HUDEP-2 (cell line): ENCODE measurements around the gene MIDN.

Source experiments
- DNase-seq, 76 experiments: peaks; one replicate each; lab custom pipeline; 2025; ENCODE audit not compliant: unreplicated experiment in 76 of 76; lab: John Stamatoyannopoulos, UW

MIDN gene

DNA sequence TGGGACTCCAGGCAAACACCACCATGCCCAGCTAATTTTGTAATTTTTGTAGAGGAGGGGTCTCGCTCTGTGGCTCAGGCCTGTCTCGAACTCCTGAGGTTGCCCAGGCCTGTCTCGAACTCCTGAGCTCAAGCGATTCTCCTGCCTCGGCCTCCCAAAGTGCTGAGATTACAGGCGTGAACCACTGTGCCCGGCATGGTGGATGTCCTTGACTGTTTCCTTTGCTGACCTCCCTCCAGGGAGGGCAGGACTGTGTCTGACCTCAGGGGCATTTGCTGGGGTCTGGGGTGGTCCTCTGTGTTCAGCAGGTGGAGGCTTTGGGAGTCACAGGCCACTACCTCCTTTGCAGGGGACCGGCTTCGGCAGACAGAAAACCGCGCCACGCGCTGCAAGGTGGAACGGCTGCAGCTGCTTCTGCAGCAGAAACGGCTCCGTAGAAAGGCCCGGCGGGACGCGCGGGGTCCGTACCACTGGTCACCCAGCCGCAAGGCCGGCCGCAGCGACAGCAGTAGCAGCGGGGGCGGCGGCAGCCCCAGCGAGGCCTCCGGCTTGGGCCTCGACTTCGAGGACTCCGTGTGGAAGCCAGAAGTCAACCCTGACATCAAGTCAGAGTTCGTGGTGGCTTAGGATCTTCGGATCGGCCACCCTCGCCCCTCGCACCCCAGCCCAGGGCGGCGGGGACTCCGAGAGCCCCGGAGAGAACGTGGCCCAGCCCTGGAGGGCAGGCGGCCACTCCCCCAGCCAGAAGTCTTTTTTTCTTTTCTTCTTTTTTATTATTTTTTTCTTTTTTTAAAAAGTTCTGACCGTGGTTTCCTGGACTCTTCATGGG lies 8.5 kb downstream of the MIDN start:
- no peak for DNase-seq

DNA sequence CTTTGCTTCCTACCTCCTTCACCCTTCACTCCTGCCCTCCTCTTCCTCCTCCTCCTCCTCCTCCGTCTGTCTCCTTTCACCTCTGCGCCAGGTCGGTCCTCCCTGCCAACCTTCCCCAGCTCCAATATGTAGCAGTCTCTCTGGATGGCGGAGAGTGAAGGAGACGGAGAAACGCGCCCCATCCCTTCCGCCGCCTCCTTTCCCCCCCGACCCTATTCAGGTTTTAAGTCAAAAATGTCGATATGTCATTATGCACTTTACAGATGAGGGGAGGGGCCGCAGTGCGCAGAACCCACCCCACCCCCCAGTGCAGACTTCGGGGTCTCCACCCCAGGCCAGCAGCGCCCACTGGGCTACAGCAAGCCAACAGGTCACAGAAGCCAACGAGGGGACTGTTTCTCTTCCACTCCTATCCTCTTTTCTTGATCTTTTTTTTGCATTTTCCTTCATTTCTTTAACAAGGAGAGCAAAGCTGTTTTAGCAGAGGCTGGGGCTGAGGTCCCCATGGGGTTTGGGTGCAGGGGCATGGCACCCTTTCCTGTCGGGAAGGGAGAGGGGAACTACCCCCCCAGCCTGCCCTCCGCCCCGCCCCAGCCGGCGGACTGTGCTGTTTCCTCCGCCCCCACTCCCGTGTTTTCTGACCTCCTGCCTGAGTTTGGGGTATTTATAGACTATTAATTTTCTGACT lies 9.2 kb downstream of the MIDN start:
- no peak for DNase-seq

DNA sequence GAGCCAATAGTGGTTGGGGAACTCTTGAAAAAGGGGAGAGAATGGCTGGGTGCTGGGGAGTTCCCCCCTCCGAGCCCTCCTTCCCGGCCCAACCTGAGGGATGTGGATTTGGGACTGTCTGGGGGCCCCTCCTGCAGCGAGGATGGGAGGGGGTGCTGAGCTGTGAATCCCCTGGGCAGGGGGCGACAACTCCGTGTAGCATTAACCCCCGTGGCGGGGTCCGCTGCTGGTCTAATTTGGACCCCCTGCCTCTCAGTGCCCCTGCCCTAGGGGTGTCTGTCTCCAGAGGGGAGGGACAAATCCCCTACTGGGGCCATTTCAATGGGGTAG lies 9.7 kb downstream of the MIDN start:
- DNase-seq, result no peak

DNA sequence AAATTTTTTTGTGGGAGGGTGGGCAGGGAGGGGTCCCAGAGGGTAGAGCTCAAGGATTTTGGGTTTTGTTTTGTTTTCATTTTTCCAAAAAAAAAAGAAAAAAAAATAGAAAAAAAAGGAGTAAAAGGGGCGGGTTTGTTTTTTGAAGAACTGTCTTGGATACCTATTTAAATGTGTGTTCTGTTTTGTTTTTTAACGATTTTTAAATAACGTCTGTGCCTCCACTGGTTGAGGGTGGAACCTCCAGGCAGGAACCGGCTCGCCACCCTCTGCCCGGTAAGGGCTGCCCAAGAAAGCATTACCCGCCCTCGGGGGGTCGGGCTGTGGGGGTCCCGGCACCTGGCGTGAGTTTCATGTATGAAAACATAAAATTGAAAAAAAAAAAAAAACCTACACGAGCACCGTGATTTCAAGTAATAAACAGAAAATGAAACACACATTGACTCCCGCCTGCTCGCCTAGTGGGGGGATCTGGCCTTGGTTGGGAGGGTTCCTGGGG lies 10.4 kb downstream of the MIDN start:
- DNase-seq, result no peak

DNA sequence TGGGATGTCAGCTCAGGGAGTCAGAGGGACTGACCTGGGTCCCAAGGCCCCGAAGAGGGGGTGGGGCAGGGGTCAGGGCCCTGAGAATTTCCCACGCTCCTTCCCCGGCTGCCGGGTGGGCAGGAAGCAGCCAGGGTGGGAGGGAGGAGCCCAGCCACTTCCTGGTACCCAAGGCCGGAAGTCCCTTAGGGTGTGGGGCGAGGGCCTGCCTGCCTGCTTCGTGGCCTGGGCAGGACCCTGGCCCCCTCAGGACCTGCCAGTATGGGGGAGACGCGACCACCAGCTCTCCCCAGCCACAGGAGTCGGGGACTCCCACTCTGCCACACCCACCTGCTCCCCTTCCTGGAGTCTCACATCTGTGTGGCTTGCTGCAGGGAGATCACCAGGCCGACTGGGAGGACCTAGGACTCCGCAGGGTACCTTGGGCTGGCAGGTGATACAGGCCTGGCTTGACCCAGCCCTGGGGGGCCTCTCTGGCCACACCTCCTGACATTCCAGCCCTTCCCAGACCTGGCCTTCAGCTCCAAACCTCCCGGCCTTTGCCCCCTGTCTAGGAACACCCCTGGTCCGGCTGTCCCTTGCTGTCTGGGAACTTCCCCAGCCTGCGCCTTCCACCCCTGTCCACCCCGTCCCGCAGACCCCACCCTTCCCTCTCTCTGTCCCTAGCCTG lies 11.0 kb downstream of the MIDN start:
- DNase-seq, result peak in 56 of 76 experiments; percentile 21 to 83 (median 50)

DNA sequence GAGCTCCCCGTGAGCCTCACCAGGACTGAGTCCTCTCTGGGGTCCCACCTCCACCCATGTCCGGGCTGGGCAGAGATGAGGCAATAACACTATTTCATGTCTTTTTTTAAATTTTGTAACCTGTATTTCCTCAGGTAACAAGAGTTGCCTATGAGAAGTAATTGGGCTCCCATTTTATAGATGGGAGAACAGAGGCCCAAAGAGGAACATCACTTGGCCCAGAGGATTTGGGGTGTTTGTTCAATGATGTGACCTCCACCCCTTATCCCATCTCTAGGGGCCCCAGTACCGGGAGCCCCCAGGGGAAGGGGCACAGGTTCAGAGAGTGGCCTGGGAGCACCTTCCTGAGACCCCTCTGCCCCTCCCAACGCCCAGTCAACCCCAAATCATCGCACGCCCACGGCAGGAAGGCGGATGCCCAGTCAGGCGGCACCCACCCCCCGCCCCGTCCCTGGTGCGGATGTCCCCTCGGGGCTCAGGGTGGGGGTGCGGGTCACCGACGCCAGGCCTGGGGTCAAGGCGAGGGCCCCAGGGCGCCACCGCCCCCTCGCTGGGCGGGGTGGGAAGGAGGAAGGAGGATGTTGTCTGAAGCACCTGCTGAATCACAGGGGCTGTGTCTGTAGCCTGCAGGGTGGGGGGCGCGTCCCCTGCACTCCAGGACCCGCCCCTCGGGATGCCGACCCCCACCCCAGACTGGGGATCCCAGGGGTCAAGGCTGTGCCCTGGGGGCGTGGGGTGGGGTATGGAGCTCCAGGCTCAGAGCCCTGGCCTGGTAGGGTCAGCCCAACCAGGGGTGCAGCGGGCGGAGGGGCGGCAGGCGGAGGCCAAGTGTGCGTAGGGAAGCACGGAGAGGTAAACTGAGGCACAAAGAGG lies 11.7 kb downstream of the MIDN start:
- DNase-seq, result no peak

DNA sequence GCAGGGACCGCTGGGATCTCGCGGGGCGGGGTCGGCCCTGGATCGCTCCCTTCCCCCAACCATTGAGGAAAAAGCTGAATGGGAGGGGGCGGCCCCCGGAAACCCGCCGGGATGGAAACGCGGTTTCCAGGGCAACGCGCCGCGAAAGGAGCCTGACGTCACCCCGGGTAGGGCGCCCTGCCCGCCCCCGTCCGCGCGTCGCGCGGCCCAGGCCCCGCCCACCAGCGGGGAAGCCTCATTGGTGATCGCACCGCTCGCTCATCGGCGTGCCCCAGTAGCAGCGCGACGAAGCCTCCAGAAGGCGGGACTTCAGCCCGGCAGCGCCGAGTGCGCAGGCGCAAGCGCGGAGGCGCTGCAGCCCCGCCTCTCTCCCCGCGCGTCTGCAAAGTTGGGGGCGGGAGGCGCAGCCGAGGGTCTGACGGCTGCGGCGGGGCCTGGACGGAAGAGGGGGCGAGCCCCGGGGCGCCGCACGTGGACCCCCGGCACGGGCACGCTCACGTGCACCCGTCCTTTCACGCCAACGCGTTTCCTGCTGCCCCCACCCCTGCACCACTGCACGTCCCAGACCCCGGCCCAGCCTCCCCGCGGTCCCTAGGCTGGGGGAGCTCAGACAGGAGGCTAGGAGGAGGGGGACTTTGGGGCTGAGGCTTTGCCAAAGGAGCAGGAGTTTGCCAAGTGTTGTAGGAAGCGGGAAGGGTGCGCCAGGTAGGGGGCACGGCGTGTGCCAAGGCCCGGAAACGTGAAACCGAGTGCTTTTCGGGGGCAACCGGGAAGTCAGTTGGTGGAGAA lies 12.6 kb downstream of the MIDN start:
- DNase-seq, result peak in 73 of 76 experiments; percentile 65 to 99 (median 97)

DNA sequence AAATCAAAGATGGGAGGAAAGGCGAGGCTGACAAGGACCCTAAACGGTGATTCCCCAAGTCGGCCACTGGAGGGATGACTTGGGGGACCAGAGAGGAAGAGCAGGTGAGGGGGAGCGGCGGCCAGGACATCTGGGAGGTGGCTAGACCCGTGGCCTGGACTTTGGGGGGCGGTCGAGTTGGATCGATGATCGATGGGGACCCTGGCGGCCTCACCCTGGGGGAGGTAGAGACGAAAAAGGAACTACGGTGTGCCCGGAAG lies 13.1 kb downstream of the MIDN start:
- peak in 6 of 76 experiments; percentile 26 to 59 (median 52) for DNase-seq

DNA sequence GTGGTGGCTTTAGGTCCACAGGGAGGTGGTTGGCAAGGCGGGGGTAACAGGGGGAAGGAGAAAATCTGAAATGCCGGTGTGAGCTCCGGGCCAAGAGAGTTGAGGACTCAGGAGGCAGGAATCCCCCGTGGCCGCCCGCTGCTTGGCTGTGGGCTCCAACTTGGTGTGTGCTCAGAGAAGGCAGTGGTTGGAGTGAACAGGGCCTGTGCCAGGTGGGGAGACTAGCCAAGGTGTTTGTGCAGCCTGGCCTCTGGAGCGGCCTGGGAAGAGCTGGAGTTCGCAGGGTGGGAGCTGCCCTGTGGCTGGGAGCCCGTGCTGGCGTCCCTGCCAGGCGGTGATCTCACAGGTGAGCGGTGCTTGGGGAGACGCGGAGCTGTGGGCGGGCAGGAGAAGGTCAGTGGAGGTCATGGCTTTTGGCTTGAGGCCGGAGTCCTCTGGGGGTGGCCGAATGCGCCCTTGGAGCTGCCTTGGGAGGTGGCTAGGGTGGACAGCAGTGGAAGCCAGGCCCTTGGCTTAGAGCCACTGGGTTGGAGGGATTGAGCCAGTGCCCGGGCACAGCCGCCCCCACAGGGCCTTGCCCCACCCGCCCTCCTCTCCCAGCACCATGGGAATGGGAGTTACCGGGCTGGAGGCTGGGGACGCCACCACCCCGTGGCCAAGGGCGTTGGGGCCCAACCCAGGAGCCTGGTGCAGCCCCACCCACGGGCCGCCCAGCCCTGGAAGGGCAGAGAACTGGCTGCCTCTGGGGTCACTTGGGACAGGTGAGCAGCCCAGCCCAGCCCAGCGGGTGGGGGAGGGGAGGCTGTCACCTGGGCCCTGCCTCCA lies 13.6 kb downstream of the MIDN start:
- DNase-seq, result peak in 61 of 76 experiments; percentile 29 to 90 (median 69)

DNA sequence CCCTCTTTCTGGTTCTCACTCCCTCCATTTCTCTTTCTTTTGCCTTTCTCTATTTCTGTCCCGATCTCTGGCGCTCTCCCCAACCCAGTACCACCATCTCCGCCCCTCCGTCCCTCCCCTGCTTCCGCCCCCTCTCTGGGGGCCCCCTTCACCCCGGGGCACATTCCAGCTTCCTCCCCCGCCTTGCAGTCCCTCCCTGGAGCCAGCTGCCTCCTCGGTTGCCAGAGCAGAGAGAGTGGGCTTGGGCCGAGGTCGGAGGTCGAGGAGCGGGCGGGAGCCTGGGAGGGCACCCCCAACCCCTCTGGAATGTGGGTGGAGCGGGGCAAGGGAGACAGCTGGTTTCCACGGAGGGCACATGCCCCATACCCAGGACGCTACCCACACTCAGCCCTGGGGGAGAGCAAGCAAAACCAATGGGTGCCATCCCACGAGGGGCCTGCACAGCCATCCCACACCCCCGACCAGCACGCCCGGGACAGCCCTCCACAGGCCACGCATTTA lies 14.3 kb downstream of the MIDN start:
- DNase-seq, result peak in 5 of 76 experiments; percentile 58 to 75 (median 62)

DNA sequence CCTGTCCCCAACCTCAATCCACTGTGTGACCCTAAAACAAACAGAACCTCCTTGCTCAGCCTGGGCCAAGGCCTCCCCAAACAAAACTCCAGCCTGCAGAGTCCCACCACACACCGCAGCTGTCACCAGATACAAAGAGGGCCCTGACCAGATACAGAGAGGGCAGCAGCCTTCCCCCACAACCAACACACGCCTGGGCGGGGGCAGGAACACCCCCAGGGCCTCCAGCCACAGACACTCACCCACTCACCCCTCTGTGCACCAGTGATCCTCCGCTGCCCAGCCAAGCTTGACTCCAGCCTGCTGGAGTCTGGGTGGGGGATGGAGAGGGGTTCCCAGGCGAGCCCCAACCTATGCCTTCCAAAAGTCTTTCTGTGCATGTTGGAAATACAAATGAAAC lies 14.8 kb downstream of the MIDN start:
- DNase-seq, result peak in 48 of 76 experiments; percentile 17 to 72 (median 50)

DNA sequence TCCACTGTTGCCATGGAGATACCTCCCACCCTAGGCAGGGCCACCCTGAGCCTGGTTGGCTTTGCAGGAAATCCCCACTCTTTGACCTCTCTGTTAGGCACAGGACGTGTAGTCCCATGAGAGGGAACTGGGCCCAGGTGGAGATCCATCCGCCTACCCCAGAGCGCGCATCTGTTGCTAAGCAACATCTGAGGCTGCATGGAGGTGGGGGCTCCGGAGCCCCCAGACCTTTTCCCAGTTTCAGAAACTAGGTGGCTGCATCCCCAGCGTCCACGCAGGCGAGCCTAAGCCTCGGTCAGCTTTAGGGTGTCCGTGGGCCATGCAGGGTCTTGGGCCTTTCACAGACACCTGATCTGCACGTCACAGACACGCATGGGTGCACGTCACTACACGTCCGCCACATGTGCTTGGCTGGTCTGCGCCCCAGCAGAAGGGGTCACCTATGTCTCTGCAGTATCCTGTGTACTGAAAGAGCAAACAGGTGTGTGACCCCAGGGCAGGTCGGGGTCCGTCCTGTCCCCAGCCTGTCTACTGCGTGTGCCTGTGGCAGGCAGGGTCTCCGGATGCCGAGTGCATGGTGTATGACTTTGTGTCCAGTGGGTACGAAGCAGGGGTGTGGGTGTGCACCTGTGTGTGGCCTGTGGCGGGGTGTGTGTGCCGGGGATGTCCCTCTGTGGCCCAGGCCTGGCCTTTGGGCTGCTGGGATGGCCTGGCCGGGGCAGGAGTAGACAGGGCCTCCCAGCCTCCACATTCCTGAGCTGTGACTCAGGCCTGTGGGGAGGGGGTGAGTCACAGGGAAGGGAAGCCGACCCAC lies 16.6 kb downstream of the MIDN start:
- DNase-seq, result peak in 11 of 76 experiments; percentile 22 to 51 (median 33)

DNA sequence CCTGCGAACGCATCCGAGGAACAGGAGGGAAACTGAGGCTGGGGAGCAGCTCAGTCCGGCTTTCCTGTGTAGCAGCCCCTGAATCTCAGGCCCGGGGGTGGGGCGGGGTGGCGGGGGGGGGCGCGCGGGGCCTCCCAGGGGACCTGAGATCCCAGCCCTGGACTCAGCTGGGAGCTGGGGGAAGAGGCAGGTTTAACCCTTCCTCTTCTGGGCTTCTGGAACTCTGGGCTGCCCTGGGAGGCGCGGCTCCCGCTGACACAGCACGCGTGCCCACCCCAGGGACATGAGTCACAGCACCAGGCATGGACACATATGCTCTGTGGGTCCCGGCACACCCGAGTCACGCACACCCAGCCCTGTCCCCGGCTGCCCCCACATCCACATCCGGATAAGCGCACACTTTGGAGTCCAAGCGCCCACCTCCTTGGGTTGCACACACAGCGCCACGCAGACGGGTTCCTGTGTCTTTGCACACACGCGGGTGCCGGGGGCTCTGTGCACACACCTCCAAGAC lies 17.3 kb downstream of the MIDN start:
- peak in 29 of 76 experiments; percentile 19 to 66 (median 43) for DNase-seq

DNA sequence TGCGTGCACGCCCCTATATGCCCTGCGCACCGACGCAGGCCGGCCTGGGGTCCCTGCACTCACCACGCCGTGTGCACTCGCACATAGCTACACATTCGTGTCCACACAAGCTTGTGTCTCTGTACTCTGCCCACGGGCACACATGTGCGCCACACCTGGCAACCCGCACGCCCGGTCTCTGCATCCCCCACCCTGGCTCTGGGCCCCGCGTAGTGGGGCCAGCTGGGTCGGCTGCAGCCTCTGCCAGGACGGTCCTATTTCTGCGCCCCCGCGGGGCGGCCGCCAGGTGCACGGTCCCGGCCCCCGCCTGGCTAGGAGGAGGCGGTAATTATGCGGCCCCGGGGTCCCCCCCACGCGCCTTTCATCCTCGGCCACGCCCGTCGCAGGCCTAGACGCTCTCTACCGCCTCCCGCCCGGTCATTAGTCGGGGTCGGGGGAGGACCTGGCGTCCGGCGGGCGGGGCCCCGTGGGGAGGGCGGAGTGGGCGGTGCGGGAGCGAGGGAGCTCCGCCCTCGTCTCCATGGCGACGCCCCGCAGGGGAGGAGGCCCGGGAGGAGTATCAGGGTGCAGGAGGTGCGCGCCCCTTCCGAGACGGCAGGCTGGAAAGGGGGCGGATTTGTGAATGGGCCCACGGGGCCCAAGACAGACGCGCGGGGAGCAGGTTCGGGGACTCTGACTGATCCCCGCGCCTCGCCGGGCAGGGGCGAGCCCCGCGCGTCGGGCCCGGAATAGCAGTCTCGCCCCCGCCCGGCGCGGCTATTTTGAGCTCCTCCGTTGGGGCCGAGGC lies 17.9 kb downstream of the MIDN start:
- peak in 72 of 76 experiments; percentile 54 to 99 (median 94) for DNase-seq

DNA sequence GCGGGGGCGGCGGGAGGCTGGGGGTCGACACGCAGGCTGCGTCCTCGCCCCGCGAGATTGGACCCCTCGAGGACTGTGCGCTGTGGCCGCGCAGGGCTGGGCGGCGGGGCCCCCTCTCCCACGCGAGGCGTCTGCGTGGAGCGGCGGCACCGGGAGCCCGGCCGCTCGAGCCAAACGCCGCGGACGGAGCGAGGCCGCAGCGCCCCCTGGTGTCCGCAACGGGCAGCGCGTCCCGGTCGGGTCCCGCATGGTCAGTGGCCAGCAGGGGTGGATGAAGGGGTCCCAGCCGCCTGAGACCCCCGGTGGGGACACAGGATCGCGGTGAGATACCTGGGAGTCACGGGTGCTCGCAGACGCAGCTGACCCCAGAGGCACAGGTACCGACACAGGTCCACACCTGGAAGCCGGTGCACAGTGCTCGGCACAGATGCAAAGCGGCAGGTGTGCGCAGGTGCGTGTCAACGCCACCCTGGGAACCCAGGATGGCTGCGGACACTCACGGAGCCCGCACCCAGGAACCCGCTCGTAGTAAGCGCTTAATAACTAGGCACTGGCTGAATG lies 18.6 kb downstream of the MIDN start:
- peak in 54 of 76 experiments; percentile 36 to 100 (median 69) for DNase-seq

DNA sequence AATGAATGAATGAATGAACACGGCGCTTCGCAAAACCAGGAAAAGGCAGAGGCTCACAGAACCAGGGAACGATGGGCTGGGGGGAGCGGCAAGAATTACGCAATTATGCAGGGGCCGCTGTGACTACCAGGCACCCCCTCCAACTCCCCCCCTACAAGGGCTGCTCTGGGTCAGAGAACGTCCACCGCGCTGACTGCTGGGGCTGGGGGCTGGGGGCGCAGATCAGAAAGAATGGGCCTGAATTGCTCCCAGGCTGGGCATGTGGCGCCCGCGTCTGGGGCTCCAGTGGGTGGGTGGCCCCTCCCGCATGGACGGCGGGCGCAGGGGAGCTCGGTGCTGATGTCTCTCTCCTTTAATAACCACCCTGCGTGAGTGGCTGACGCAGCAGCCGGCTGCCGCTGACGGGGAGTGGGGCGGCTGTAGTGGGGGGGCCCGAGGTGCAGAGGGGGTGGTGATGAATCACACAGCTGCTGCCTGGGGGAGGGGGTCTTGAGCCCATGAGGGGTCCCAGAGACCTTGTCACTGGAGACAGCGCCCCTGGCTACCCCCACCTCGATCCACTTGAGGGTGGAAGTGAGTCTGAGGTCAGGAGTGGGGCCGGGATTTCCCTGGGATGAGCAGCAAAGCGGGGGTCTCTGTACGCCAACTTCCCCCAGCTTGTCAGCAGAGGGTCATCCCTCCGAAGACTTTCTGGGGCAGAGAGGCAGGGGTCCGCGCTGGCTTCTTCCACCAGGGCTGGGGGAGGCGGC lies 19.3 kb downstream of the MIDN start:
- DNase-seq, result no peak
